Smooth muscle cell of the pulmonary artery (primary cell): Measurements from ENCODE around the gene OR52I2. TPM values are rescaled to one million over a fixed set of nuclear protein-coding genes. Genes with fewer than 3 reads are reported as not detected.

ENCODE experiments used
- total RNA-seq: library from RNA; depleted of rRNA; stranded (reverse); fragments of >200 nt; gene quantifications from 2 replicates; pipeline ENCODE4 v1.2.3, GENCODE V29; 2014

Gene OR52I2
- not detected in 2 replicates for total RNA-seq

GRCh38 chr11:4581443-4581842, at the start of gene OR52I2:
TSS of gene OR52I2 (plus strand) at chr11:4581743.

DNA sequence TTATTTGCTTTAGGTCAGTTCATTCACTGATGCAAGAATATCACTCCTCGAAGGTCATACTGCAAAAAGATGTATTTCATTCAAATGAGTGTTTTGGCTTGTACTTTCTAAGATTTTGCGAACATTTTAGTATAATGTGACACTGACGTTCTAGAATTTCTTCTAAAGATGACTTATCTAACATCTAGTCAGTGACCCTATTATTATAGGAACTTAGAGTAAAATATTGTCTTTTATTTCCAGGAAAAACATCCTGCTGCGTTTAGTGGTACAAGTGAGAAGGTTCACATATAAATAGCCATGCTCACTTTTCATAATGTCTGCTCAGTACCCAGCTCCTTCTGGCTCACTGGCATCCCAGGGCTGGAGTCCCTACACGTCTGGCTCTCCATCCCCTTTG, 36.7 kb upstream of the OR52I2 start, which contains the start of gene OR52M1:
Gene OR52M1, plus strand, starts transcription at position 301 of the 400 bp plus-strand sequence. Its CDS starts 0 bp downstream, at position 301.

DNA sequence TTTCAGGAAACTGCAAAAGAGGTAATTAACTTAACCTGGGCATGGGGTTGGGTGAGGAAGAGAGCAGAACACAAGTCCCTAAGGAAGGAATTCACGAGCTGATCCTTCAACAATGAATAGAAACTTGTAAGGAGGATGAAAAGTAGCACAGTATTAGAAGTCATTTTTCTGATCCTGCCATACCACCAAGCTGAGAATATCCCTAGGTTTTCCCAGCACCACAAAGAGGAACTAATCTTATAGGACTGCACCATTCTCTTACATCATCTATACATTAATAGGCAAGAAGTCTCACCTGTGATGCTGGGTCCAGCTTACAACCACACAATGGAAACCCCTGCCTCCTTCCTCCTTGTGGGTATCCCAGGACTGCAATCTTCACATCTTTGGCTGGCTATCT, 12.2 kb downstream of the OR52I2 start, which contains the start of gene OR52I1:
Gene OR52I1, plus strand, starts transcription at position 301 of the 400 bp plus-strand sequence. Its CDS starts 0 bp downstream, at position 301.

GRCh38 chr11:4607781-4608666, 26.5 kb downstream of the OR52I2 start, which contains the start of gene TRIM68:
TSS of gene TRIM68 (minus strand) at chr11:4608231. CDS start at chr11:4605504, 2,727 bp downstream.

GRCh38 chr11:4636962-4637661, 55.6 kb downstream of the OR52I2 start, which contains the start of gene OR51D1:
TSS of gene OR51D1 (plus strand) at chr11:4637477. CDS start at chr11:4639791, 2,314 bp downstream.

Other genes starting within 250 kb of the OR52I2 start
- not detected in 2 replicates for gene OR52B4, start 213.4 kb upstream of the OR52I2 start, total RNA-seq
- gene TRIM21, start 188.0 kb upstream of the OR52I2 start, total RNA-seq, result 12.6 and 14.5 TPM in 2 replicates
- gene OR52K2, start 132.4 kb upstream of the OR52I2 start, total RNA-seq, result not detected in 2 replicates
- not detected in 2 replicates for gene OR52K1, start 99.1 kb upstream of the OR52I2 start, total RNA-seq
- gene OR52M1, start 36.6 kb upstream of the OR52I2 start, total RNA-seq, result not detected in 2 replicates
- not detected in 2 replicates for gene OR52I1, start 12.3 kb downstream of the OR52I2 start, total RNA-seq
- gene TRIM68, start 26.5 kb downstream of the OR52I2 start, total RNA-seq, result 9.1 and 9.6 TPM in 2 replicates
- gene OR51D1, start 55.7 kb downstream of the OR52I2 start, total RNA-seq, result not detected in 2 replicates
- gene OR51E1, start 62.2 kb downstream of the OR52I2 start, total RNA-seq, result 0.03 TPM in 1 of 2 replicates, not detected in the other
- 0.33 TPM in 1 of 2 replicates, not detected in the other for gene OR51E2, start 116.1 kb downstream of the OR52I2 start, total RNA-seq
- gene MMP26, start 123.0 kb downstream of the OR52I2 start, total RNA-seq, result not detected in 2 replicates
- gene OR51F1, start 188.2 kb downstream of the OR52I2 start, total RNA-seq, result not detected in 2 replicates
- gene OR52R1, start 222.6 kb downstream of the OR52I2 start, total RNA-seq, result not detected in 2 replicates
- gene OR51F2, start 239.6 kb downstream of the OR52I2 start, total RNA-seq, result not detected in 2 replicates